Ovary (tissue), 9 donors: ENCODE measurements around the gene EPHA1. TPM values are rescaled to one million over a fixed set of nuclear protein-coding genes. Genes with fewer than 3 reads are reported as not detected.

Experiments used
- DNase-seq, 5 donors: peaks; one replicate each; pipeline ENCODE4 v3.0.0-alpha.2; 2019 to 2020
- H3K27ac ChIP-seq, 2 donors: fragments of 200-600 bp; one replicate each; pipeline versions ENCODE4 v1.5.1 to v1.8.0; 2019 to 2022
- H3K27me3 ChIP-seq: fragments of 200-600 bp; one replicate; pipeline ENCODE4 v1.8.0; 2022
- H3K36me3 ChIP-seq: fragments of 200-600 bp; sonication (generic); one replicate; pipeline ENCODE4 v1.5.1; 2019
- H3K4me1 ChIP-seq: one replicate; pipeline ENCODE4 v1.8.1; 2013; ENCODE audit warnings: mild to moderate bottlenecking, moderate library complexity; ENCODE audit not compliant: insufficient read depth
- H3K4me3 ChIP-seq: fragments of 200-600 bp; sonication (generic); one replicate; pipeline ENCODE4 v1.5.1; 2017
- H3K9me3 ChIP-seq, 2 donors: fragments of 200-600 bp in 1 of 2; sonication (generic) in 1 of 2; one replicate each; pipeline versions ENCODE4 v1.5.1 to v1.8.1; 2013 to 2019; ENCODE audit warnings: mild to moderate bottlenecking in 1 of 2, moderate library complexity in 1 of 2
- EP300 ChIP-seq: sonication (generic); formaldehyde crosslinking; IDR thresholded peaks from one replicate; pipeline ENCODE4 v1.6.1; 2017; ENCODE audit warnings: antibody characterized with exemption
- POLR2A ChIP-seq: fragments of 450-650 bp; IDR thresholded peaks from one replicate; pipeline ENCODE4 v1.6.1; 2017; ENCODE audit warnings: antibody characterized with exemption, mild to moderate bottlenecking, moderate library complexity
- WGBS, 3 donors: extraction: QIAGEN DNeasy Blood & Tissue Kit in 1 of 3; methylation state at CpG; one replicate each; pipeline versions ENCODE4 v1.1.5 to v1.1.7; 2013 to 2017; 5-methylcytosine and 5-hydroxymethylcytosine counted together
- intact Hi-C, 4 donors: fragments of 100-400 bp; cut with DNase I; formaldehyde crosslinking; loops; one replicate each; pipeline versions ENCODE4 v1.11.0 to v1.15.1; 2022 to 2023
- polyA plus RNA-seq, 2 donors: library from polyadenylated mRNA; stranded (reverse); fragments of 200-250 nt in 1 of 2; fragments of 350-450 nt in 1 of 2; fragmentation: Illumina TruSeq in 1 of 2; extraction: RNeasy Lipid Tissue Mini Kit (QIAGEN cat#74804) in 1 of 2; gene quantifications; one replicate each; pipeline ENCODE4 v1.2.3, GENCODE V29; 2013 to 2014
- total RNA-seq, 7 donors: library from RNA; depleted of rRNA in 2 of 7; stranded (reverse); fragments of >200 nt in 2 of 7; fragmentation: NEBNext Ultra II Directional in 3 of 7; extraction: Animal tissue kit (Norgen Biotek cat#: 25700) in 3 of 7; gene quantifications; one replicate each; pipeline versions ENCODE4 v1.1.0 to v1.2.4, GENCODE V29; 2016 to 2023
- TF ChIP-seq, protein P1 (sequence below), 3 donors: fragments of 450-650 bp in 2 of 3; fragments of 200-600 bp in 1 of 3; IDR thresholded peaks; one replicate each; pipeline versions ENCODE4 v1.5.1 to v1.8.0; 2016 to 2022; ENCODE audit warnings: antibody characterized with exemption in 3 of 3, mild to moderate bottlenecking in 1 of 3
- donor health status: DM: no; HTN: no; CAD: no; lungs with moderate emphysema.
- donor health status: DM: no; HTN: no; CAD: no.
- donor health status: Bipolar disorder and iron deficiency.
- donor health status: DM: yes; HTN: yes; CAD: no.
- donor health status: DM: no; HTN: no; CAD: no.
- donor health status: DM: yes; HTN: yes; CAD: no.

EPHA1 gene
- total and polyA plus RNA-seq, 9 donors = 0.21 to 21.3 (median 1.7) TPM; not detected in 1

DNA sequence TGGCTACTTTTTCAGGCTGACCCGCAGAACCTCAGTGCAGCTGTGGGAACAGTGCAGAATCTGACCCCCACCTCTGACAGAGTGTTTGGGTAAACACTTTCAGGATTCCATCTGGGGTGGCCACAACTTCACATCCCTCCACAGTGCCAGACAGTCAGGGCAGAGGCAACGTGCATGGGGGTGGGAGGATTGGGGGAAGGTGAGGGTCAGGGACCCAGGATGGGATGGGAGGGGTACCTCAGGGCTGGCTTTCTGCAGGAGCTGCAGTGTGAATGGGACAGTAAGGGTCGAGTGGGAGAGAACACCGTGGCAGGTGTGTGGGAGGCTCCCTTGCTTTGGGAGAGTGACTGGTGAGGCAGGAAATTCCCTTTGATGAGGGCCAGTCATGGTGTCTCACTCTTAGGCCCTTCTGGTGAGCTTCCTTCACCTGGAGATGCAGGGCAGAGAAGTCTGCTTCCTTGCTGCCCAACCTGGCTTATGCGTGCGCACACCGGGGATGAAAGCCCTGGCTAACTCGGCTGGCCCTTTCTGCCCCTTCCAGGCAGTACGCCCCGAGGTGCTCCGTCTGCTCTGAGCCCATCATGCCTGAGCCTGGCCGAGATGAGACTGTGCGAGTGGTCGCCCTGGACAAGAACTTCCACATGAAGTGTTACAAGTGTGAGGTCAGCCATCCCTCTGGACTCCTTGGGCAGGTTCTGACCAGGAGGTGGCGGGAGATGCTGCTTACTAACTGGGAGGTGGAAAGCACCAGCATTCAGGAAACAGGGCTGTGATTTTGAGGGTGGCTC is 19.1 kb downstream of the EPHA1 start:
- H3K9me3 ChIP-seq = no peaks in the 10 kb centered on the region
- no peak overlapping the region for H3K27ac ChIP-seq
- no peaks in the 10 kb centered on the region for H3K36me3 ChIP-seq
- no peaks in the 10 kb centered on the region for H3K27me3 ChIP-seq
- H3K4me3 ChIP-seq = no peak overlapping the region
- WGBS, 3 donors = 76 to 79% (median 76%) methylated on average over 15 of the region's 15 CpGs
- no peak for DNase-seq
- peaks cover 33% of the 10 kb centered on the region for H3K4me1 ChIP-seq
- TF ChIP-seq, protein P1, sequence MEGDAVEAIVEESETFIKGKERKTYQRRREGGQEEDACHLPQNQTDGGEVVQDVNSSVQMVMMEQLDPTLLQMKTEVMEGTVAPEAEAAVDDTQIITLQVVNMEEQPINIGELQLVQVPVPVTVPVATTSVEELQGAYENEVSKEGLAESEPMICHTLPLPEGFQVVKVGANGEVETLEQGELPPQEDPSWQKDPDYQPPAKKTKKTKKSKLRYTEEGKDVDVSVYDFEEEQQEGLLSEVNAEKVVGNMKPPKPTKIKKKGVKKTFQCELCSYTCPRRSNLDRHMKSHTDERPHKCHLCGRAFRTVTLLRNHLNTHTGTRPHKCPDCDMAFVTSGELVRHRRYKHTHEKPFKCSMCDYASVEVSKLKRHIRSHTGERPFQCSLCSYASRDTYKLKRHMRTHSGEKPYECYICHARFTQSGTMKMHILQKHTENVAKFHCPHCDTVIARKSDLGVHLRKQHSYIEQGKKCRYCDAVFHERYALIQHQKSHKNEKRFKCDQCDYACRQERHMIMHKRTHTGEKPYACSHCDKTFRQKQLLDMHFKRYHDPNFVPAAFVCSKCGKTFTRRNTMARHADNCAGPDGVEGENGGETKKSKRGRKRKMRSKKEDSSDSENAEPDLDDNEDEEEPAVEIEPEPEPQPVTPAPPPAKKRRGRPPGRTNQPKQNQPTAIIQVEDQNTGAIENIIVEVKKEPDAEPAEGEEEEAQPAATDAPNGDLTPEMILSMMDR (IDR thresholded peaks at IDR 0.05) = no peak
- TF ChIP-seq POLR2A = no peak
- TF ChIP-seq EP300 = no peak
- intact Hi-C loops = no loop called here

DNA sequence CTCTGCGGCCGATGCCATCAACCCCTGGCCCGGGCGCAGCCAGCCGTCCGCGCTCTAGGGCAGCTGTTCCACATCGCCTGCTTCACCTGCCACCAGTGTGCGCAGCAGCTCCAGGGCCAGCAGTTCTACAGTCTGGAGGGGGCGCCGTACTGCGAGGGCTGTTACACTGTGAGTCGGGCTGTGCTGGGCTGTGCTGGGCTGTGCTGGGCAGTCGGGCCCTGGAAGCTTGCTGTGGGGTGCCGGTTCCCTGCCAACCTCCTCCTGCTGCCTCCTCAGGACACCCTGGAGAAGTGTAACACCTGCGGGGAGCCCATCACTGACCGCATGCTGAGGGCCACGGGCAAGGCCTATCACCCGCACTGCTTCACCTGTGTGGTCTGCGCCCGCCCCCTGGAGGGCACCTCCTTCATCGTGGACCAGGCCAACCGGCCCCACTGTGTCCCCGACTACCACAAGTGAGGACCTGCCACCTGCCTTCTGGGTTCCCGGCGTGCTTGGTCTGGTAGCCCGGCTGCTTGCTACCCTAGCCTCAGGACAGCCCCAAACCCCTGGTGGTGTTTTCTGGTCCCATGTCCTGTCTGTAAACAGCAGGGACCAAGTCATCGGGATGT is 20.1 kb downstream of the EPHA1 start:
- no peak overlapping the region for H3K27ac ChIP-seq
- H3K27me3 ChIP-seq = no peaks in the 10 kb centered on the region
- peaks cover 39% of the 10 kb centered on the region for H3K4me1 ChIP-seq
- TF ChIP-seq, protein P1 (IDR thresholded peaks at IDR 0.05) = no peak
- no peak for TF ChIP-seq POLR2A
- TF ChIP-seq EP300 = no peak
- no peak overlapping the region for H3K4me3 ChIP-seq
- WGBS, 3 donors = 87 to 89% (median 88%) methylated on average over 23 to 28 of the region's 28 CpGs
- H3K9me3 ChIP-seq = no peaks in the 10 kb centered on the region
- no peaks in the 10 kb centered on the region for H3K36me3 ChIP-seq
- intact Hi-C loops = no loop called here
- no peak for DNase-seq

DNA sequence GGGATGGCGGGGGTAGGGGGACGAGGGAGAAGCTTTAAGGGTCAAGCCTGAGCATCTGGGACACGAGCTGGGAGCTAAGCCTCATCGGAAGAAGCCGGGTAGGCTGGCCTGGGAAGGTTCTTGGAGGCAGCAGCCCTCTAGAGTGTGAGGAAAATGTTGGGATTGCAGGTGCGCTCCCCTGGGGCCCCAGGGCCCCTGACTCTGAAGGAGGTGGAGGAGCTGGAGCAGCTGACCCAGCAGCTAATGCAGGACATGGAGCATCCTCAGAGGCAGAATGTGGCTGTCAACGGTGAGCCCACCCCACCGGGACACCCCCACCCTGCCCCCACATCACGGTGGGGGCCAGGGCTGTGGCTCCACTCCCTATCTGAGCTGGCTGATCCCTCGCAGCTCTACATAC is 20.6 kb downstream of the EPHA1 start:
- no peak for DNase-seq

DNA sequence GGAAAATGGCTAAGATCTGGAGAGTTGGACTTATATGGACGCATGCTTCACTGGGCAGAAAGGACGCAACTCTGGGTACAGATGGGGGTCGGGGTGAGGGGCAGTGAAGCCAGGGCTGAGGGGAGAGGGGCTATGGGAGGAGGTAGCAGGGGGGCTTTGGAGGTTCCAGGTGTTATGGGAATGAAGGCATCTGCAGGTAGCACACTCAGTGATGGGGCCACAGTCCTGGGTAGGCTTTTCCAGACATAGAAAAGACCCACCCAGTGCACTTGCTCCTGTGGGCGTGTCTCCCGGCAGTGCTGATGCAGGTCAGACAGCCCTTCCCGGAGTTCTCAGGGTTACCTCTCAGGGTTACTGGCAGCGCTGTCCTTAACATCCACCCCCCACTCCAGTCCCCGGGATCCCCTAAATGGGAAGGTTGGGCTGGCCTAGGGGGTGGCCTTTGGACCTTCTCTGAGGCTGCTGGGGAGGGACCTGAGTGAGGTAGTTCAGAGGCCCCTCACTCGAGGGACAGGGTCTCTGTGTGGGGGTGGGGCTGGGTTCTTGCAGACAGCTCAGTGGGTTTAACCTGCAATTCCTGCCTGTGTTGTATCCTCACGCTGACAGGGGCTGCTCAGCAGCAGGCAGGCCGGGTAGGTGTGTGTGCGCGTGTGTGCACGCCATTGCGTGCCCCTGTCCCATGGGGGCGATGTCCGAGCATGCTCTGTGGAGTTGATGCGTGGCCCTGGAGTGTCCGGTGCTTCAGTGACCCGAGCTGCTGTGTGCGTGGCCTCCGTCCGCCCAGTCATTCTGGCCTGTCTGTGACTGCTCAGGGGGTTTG is 21.3 kb downstream of the EPHA1 start:
- Histone ChIP-seq H3K27me3 (no peaks in the 10 kb centered on the region), H3K36me3 (no peaks in the 10 kb centered on the region), H3K4me3 (no peak overlapping the region), H3K4me1 (peaks cover 37% of the 10 kb centered on the region), H3K27ac (no peak overlapping the region), H3K9me3 (no peaks in the 10 kb centered on the region)
- DNase-seq = no peak
- TF ChIP-seq POLR2A = no peak
- TF ChIP-seq, protein P1 (IDR thresholded peaks at IDR 0.05) = no peak
- TF ChIP-seq EP300 = no peak
- WGBS, 3 donors = 83 to 86% (median 84%) methylated on average over 15 to 23 of the region's 23 CpGs
- intact Hi-C loops = no loop called here

More for the DNA sequence above, 20.6 kb downstream of the EPHA1 start:
- no peaks in the 10 kb centered on the region for H3K9me3 ChIP-seq
- WGBS, 3 donors = 73 to 76% (median 76%) methylated on average over 10 of the region's 10 CpGs
- TF ChIP-seq POLR2A = no peak
- TF ChIP-seq EP300 = no peak
- TF ChIP-seq, protein P1 (IDR thresholded peaks at IDR 0.05) = no peak
- H3K4me1 ChIP-seq = peaks cover 40% of the 10 kb centered on the region
- H3K27me3 ChIP-seq = no peaks in the 10 kb centered on the region
- no peak overlapping the region for H3K4me3 ChIP-seq
- no peak overlapping the region for H3K27ac ChIP-seq
- H3K36me3 ChIP-seq = no peaks in the 10 kb centered on the region
- intact Hi-C loops = no loop called here
